Hepatic stellate cell (primary cell): ENCODE measurements around the gene CNKSR1.
A peak's percentile ranks its signal among the peaks of the same experiment; 100 is the strongest.

Experiments used
- DNase-seq: peaks from one replicate; pipeline ENCODE4 v3.0.0; 2011; ENCODE audit warnings: low spot score

The CNKSR1 gene

DNA sequence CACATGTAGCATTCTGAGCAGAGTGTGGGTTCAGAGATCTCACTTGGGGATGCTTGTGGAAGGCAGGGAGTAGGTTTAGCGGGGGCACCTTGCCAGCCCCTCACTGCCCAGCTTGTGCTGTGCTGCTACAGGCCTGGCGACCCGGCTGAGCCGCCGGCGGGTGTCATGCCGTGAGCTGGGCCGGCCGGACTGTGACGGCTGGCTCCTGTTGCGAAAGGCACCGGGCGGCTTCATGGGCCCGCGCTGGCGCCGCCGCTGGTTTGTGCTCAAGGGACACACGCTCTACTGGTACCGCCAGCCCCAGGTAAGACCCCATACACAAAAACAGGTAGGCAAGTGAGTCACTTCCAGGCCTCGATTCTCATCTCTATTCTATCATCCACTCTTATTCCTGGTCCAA is 7.6 kb downstream of the CNKSR1 start:
- no peak for DNase-seq

DNA sequence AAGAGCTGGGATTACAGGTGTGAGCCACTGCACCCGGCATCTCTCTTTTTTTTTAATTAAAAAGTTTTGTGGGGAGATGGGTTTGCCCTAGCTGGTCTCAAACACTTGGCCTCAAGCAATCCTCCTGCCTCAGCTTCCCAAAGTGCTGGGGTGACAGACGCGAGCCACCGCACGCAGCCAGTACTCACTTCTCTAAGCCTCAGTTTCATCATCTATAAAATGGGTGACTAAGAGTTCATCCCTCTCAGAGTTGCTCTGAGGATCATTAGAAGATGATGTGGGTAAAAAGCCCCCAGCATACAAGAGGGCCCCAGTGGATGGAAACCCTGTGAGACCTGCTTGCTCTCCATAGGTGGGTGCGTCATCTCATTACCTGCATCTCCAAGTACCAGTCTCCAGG is 10.6 kb downstream of the CNKSR1 start:
- DNase-seq = no peak

DNA sequence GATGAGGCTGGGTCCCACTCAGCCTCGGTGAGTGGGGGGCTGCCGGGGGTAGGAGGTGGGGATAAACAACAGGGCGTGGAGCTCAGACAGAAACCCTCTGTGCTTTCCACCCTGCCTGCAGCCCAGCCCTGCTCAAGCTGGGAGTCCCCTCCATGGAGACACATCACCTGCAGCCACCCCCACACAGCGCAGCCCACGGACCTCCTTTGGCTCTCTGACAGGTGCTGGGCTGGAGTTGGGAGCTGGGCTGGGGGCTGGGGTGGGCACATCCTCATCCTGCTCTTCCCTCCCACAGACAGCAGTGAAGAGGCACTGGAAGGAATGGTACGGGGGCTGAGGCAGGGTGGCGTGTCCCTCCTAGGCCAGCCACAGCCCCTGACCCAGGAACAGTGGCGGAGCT is 11.2 kb downstream of the CNKSR1 start:
- no peak for DNase-seq

DNA sequence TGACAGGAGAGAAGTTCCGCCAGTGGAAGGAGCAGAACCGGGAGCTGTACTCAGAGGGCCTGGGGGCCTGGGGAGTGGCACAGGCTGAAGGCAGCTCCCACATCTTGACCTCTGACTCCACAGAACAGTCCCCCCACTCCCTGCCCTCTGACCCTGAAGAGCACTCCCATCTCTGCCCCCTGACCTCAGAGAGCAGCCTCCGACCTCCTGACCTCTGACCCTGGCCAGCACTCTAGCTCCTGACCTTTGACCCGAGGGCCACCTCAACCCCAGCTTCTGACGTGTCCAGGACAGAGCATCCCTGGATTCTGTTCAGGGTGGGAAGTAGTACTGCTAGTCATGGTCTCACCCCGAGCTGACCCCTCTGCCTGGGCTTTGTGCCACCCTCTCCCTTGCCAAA is 12.0 kb downstream of the CNKSR1 start:
- DNase-seq = no peak

DNA sequence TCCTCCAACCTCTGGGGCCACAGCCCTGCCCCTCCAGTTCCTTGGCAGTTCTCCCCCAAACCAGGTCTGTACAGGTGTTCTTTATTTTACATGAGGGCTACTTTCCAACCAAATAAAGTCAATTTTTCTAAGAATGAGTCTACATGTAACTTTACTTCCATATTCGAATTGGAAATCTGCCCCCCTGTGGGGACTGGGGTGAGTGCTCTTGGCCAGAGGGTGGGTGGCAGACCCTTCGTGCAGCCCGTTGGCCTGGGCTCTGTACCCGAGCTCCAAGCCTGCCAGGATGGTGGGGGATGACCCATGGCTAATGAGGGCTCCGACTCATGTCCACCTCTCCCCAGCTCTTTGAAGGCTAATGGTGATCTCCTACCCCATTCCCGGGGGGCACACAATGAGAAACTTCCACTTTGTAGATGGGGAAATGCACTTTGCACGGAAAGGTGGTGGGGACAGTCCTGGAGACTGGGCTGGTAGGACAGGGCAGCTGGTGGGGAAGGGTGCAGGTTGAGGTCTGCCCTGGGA is 12.5 kb downstream of the CNKSR1 start:
- no peak for DNase-seq

DNA sequence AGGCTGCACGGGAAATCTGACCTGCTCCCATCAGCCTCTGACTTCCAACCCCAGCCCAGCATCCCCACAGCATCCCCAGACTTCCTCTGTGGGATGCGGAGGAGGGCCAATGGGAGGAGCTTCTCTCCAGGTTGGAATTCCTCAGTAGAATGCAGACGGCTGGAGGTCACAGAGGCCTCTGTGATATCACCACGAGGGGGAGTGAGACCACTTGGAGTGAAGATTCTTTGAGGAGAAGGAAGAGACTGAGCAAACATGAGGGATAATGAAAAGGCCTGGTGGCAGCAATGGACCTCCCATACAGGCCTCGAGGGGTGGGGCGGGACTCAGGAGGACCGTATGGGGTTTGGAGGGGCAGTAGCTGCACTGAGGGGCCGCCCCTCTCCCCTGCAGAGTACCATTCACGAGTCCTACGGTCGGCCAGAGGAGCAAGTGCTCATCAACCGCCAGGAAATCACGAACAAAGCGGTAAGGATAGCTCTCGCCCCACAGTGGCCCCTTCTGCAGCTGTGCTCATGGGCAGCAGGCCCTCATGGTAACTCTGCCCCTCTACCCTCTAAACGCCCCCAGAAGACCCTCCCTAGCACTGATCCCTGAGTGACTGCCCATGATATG is 13.2 kb downstream of the CNKSR1 start, which contains the start of gene CATSPER4:
Gene CATSPER4 (plus strand): TSS at position 230 of the 615 bp plus-strand sequence. CDS start 26 bp downstream, at position 256.
- DNase-seq = no peak

DNA sequence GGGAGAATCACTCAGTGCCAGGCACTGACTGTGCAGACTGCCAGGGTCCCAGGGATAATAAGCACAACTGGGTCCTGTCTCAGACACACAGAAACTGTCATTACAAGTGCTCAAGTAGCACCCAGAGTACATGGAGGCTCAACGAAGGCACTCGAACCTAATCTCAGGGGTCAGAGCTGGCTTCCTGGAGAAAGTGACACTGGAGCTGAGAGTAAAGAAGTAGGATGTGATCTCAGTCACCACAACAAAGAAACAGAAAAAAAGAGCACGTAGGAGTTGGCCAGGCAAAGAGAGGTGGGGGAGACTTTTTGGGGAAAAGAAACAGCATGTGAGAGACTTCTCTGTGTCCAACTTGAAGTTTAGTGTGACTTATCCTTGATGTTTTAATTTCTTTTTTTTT is 14.4 kb downstream of the CNKSR1 start:
- DNase-seq = no peak

DNA sequence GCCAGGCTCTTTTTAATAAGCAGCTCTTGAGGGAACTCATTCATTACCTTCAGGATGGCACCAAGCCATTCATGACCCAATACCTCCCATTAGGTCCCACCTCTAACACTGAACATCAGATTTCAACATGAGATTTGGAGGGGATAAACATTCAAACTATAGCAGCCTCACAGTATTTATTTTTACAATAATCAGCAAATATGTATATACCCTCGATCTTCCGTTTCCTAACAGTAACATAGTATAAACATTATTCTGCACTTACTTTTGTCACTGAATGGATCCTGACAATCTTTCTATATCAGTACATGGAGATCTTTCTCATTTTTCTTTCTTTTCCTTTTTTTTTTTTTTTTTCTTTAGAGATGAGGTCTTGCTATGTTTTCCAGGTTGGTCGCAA is 18.5 kb downstream of the CNKSR1 start:
- DNase-seq = no peak

DNA sequence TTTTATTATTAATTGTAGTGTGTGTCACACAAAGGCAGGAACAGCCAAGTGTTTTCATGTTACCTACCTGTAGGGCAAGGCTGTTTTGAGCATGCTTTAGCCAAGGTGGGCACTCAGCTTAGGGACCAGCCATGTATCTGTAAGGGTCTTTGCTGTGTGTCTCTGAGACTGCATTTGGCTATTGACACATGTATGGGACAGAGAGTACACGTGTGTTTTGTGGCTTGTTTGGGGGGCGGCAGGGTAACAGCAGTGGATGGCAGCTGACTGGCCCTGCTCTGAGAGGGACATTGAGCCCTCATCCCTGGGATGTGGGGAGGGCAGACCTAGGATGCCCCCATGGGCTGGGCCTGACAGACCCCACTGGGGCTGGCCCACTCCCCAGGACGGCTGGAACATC is 20.0 kb downstream of the CNKSR1 start:
- DNase-seq = no peak

DNA sequence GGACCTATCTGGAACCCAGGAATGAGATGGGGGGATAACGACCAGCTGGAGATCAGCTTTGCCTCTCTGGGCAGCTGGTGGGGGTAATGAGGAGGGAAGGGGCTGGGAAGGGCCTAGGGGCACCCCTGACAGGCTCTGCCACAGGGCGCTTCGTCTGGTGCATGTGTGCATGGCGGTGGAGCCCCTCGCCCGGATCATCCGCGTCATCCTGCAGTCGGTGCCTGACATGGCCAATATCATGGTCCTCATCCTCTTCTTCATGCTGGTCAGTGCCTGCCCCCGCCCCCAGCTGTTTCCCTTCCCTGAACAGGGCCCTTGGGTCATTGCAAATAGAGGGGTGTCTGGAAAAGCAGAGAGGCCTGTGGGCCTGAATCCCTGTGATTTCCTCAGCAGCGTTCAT is 20.5 kb downstream of the CNKSR1 start:
- DNase-seq = no peak

DNA sequence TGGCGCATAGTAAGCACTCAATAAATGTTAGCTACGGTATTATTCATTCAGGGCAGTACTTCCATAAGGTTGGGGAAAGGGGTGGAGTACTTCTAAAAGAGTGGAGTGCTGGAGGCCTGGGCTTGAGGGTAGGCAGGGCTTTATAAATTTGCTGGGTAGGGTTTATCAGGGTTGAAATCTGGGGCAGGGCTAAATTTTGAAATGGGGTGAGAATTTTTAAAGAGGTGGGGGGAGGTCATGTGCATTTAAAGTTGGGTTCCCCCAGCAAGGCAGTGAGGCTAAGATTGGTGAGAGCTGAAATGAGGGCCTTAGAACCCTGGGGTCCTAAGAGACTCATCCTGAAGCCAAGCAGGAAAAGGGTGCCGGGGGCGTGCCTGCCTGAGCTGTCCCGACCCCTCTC is 23.1 kb downstream of the CNKSR1 start:
- DNase-seq = no peak

DNA sequence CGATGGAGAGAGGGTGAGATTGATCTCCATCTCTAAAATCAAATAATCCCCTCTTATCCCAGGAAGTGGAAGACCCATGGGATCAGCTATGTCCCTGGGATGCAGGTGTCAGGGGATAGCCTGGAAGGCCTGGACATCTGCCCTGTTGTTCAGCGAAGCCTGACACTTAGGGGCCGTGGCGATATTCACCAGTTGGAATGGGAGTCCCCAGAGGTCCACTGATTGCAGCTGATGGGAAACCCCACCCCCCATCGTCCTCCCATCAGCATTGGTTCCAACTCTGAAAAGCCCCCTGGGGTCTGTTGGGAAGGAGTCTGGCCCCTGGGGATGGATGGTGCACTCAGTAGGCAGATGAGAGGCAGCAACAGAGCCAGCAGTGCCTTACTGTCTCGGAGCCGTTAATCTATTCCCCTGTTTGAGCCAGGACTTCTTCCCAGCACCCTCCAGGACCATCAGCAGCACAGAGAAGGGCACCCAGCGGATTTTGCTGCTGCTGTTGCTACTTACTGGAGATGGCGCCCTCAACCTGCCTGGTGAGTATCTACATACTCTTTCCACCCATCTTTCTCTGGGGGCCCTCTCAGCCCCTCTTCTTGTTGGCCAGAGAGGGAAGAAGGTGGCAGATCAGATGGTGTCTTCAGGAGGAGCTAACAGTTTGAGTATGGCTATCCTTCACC is 26.5 kb downstream of the CNKSR1 start:
- no peak for DNase-seq

DNA sequence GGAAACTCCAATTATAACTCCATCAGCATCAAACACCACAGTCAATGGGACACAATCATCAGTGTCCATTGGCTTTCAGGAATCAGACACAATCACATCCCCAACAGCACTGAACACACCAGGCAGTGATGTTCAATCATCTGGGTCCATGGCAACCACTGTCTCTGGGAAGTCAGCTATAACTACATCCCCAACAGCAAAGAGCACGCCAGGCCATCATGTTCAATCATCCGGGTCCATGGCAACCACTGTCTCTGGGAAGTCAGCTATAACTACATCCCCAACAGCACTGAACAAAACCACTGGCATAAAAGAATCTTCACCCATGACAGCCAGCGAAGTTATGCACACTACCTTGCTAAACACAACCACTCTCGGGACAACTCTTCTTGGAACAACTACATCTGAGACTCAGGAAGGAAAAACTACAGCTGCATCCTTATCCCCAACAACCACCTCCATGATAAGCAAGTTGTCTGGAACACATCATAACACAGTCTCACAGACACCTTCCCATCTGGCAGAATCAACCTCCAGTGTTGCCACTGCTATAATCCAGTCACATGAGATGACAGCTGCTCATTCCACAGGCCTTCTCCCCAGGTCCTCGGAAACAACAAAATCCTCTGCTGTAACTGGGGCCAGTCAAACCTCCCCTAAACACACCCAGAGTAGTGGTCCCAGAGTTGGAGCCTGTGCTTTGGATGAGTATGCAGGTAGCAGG is 33.0 kb downstream of the CNKSR1 start:
- no peak for DNase-seq

DNA sequence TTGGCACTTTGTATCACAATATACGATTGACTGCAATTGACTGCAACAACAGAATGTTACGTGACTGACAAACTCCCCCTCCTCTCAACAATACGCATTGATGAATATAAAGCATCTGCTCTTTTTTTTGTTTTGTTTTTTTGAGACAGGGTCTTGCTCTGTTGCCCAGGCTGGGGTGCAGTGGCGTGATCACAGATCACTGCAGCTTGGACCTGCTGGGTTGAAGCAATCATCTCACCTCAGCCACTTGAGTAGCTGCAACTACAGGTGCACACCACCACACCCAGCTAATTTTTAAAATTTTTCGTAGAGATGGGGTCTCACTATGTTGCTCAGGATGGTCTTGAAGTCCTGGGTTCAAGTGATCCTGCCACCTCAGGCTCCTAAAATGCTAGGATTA is 35.4 kb downstream of the CNKSR1 start:
- DNase-seq = no peak

DNA sequence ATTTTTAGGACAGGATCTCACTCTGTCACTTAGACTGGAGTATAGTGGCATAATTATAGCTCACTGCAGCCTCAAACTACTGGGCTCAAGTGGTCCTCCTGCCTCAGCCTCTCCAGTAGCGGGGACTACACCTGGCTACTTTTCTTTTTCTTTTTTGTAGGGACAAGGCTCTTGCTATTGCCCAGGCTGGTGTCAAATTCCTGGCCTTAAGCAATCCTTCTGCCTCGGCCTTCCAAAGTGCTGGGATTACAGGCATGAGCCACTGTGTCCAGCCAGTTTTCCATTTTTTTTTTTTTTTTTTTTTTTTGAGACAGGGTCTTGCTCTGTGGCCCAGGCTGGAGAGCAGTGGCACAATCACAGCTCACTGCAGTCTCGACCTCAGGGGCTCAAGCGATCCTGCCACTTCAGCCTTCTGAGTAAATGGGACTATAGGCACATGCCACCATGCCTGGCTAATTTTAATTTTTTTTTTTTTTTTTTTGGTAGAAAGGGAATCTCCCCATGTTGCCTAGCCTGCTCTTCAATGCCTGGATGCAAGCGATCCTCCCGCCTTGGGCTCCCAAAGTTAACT is 36.1 kb downstream of the CNKSR1 start:
- DNase-seq = no peak

DNA sequence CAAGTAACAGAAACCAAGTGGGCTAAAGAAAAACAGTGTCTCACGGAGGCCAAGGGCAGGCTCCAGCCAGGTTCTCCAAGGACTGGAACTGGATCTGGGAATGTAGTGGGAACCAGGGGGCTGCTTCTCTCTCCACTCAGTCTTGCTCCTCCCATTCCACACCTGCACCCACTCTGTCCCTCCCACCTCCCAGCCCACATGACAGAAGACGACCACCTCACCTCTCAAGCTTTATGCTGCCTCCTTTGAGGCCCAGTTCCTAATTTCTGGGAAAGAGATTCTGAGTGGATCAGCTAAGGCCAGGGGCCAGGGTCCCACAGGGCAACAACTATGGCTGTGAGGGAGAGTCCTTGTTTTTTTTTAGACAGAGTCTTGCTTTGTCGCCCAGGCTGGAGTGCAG is 38.0 kb downstream of the CNKSR1 start:
- no peak for DNase-seq

DNA sequence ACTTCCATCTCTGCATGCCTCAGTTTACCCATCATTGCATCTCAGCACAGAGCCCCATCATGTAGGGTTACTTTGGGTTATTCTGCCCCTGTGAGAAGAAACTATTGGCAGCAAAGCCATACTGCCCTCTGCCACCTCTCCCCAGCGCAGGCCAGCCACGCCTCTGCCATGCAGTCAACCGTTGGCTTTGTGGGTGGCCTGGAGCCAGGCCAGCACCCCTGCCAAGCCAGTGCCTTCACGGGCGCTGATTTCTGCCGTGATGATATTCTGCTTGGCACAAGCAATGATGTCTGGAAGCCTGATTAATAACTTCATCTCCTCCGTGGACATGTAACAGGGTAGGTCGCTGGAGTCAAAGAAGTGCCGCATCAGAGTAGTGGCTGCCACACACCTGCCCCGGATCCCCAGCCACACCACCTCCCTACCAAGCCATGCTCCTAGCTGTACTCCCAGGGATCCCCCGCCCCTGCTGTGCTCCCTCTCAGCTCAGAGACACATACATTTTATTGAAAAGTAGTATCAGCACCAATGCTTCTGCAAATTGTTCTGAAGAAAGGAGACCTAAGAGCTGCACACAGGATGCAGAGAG is 41.7 kb downstream of the CNKSR1 start:
- no peak for DNase-seq

DNA sequence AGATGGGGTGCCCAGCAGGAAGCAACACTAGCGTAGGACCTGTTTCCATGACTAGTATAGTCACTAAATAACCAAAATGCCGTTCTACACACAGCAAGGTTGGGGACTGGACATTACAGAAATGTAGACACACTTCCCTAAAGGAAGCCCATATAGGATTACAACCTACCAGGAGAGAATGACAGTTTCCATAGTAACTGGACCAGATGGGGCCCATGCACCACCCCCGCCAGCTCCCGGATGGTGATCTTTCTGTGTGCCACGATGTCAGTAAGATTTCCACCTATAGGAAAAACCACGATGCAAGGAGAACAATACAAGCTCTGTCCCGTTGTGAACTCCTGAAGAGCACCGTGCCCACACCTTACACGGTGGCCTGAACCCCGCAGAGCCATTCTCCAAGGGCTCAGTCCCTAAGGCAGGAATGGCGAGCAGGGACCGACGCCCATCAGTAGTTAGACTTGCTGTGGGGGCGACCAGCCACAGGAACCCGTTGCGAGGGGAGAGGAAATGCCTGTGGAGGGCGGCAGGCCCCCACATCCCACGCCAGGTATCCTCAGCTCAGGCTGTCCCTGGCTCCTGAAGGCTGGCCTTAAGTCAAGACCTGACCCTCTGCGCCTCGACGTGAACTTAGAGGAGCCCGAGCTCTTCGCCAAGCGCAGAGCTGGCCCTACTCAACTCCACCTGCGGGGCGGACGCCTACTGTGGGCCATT is 43.1 kb downstream of the CNKSR1 start:
- DNase-seq = no peak

DNA sequence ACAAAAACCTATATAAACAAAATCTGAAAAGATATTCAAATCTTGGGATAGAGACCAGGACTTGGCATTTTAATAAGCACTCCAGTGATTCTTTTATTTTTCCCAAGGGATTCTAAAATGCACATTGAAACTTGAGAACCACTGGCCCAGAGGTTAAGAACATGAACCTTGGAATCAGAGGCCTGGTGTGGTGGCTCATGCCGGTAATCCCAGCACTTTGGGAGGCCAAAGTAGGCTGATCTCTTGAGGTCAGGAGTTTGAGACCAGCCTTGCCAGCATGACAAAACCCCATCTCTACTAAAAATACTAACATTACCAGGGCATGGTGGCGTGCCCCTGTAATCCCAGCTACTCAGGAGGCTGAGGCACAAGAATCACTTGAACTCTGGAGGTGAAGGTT is 43.8 kb downstream of the CNKSR1 start:
- DNase-seq = no peak

DNA sequence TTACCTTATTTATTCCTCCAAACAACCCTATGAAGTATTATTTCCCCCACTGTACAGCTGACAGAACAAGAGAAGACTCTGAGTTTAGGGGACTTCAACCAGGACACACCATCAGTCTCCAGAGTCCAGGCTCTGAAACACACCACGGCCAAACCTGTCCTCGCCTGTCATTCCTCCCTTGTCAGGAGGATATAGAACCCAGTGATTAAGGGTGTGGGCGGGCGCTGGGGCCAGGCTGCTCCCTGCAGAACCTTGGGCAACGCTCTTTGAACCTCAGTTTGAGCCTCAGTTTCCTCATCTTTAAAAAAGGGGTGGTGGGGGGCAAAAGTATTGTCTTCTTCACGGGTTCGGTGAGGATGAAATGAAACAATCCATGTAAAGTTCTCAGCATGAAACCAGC is 47.3 kb downstream of the CNKSR1 start:
- no peak for DNase-seq

DNA sequence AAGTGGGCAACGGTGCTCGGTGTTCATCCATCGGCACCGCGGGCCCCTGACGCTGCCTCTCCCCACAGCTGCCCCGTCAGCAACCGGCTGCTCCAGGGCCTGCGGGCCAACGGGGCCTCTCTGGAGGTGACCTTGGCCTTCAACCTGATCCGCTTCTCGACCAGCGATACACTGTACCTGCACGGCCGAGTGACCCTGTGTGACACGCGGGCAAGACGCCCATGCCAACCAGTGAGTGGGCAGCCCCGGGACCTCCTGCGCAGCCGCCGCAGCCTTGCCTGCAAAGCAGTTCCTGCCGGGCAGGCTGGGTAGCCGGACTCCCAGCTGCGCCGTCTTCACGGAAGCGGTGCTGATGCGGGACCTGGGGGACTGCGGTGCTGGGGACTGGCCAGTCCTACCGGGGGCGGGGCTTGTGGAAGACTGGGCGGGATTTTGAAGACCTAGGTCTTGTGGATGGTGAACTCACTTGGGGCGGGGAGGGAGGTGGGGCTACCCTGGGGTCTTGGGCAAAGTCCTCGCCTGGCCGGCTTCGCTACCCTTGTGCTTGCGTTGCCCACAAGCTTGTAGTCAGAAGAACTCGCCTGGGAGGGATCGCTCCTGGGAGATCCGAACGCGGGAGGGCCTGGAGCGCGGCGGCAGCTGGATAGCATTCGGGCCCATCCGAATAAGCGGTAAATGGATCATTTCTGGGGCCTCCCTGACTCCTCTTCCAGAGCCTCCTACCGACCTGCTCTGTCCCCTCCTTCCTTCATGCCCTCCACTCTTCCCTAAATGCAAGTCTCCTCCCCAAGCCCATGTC is 47.9 kb downstream of the CNKSR1 start:
- DNase-seq = peak; percentile 29
